DOHH2 (cell line): ENCODE measurements around the gene MRPL40.

Source experiments
- EZH2phosphoT487 ChIP-seq: fragments of 200-600 bp; sonication (generic); IDR thresholded peaks from 2 replicates; pipeline ENCODE4 v1.6.1; 2017; ENCODE audit warnings: borderline replicate concordance, mild to moderate bottlenecking, antibody characterized with exemption, low read length, moderate library complexity, mixed read lengths
- TF ChIP-seq, protein P1 (sequence below): fragments of 200-600 bp; sonication (generic); IDR thresholded peaks from one replicate; pipeline ENCODE4 v1.5.1; 2014; ENCODE audit warnings: antibody characterized with exemption, mild to moderate bottlenecking, low read depth, low read length; ENCODE audit not compliant: poor library complexity, severe bottlenecking

DNA sequence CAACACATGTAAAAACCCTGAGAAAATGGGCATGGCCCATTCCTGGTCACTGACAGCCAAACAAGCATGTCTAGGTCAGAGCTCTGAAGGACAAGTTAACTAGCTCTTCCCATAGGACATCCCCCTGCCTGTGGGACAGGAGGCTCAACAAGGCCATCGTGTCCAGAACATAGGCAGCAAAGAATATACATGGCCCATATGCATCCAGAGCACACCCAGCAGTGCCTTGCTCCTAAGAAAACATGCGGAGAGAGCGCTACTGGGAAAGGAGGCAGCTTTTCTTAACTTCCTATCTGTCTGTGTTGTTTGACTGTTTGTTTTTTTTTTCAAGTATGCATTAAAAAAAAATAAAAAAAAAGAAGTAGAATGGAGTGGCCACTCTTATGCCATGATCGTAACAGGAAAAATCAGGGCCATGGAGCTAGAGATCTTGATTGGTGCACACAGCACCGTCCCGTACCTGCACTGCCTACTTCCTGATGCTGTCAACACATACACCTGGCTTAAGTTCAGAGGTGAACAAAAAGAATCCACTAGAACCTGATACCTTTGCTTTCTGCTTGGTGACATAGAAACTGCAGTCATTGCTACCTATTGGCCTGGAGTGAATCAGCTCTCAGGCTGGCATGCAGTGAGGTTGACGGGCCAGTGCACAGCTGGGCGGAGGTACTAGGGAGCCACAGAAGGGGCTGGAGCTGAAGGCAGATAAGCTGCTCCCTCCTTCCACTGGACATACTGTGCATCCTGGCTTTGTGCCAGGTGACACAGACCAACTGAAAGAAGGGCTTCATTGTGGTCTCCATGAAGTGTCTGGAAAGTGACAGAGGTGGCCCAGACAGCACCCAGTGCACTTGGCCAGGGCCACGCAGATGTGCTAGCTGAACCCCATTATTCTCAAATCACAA lies 34.8 kb downstream of the MRPL40 start:
- TF ChIP-seq, protein P1, sequence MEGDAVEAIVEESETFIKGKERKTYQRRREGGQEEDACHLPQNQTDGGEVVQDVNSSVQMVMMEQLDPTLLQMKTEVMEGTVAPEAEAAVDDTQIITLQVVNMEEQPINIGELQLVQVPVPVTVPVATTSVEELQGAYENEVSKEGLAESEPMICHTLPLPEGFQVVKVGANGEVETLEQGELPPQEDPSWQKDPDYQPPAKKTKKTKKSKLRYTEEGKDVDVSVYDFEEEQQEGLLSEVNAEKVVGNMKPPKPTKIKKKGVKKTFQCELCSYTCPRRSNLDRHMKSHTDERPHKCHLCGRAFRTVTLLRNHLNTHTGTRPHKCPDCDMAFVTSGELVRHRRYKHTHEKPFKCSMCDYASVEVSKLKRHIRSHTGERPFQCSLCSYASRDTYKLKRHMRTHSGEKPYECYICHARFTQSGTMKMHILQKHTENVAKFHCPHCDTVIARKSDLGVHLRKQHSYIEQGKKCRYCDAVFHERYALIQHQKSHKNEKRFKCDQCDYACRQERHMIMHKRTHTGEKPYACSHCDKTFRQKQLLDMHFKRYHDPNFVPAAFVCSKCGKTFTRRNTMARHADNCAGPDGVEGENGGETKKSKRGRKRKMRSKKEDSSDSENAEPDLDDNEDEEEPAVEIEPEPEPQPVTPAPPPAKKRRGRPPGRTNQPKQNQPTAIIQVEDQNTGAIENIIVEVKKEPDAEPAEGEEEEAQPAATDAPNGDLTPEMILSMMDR = no peak
- TF ChIP-seq EZH2phosphoT487 = no peak
